Measurements from ENCODE around the gene SLC10A7.

The SLC10A7 gene

GRCh38 chr4:146490106-146490505 is 31.6 kb downstream of the SLC10A7 start:
- DNase-seq = no peak

GRCh38 chr4:146488495-146489174 is 33.1 kb downstream of the SLC10A7 start:
- DNase-seq = no peak

GRCh38 chr4:146486565-146486964 is 35.2 kb downstream of the SLC10A7 start:
- no peak for DNase-seq

GRCh38 chr4:146485968-146486367 is 35.8 kb downstream of the SLC10A7 start:
- DNase-seq = no peak

GRCh38 chr4:146482788-146483187 is 39.0 kb downstream of the SLC10A7 start:
- DNase-seq = no peak

- DNase-seq = no peak
Observed at GRCh38 chr4:146481246-146481645, 40.5 kb downstream of the SLC10A7 start.

- DNase-seq = no peak
Observed at GRCh38 chr4:146478009-146478408, 43.7 kb downstream of the SLC10A7 start.

- DNase-seq = no peak
Observed at GRCh38 chr4:146477054-146477453, 44.7 kb downstream of the SLC10A7 start.

GRCh38 chr4:146472404-146472803 is 49.3 kb downstream of the SLC10A7 start:
- no peak for DNase-seq

GRCh38 chr4:146470604-146471003 is 51.1 kb downstream of the SLC10A7 start:
- DNase-seq = no peak

- DNase-seq = no peak
Observed at GRCh38 chr4:146469022-146469421, 52.7 kb downstream of the SLC10A7 start.

- no peak for DNase-seq
Observed at GRCh38 chr4:146465628-146466027, 56.1 kb downstream of the SLC10A7 start.

- no peak for DNase-seq
Observed at GRCh38 chr4:146462251-146462650, 59.5 kb downstream of the SLC10A7 start.

- DNase-seq = no peak
Observed at GRCh38 chr4:146458594-146458993, 63.1 kb downstream of the SLC10A7 start.

GRCh38 chr4:146456681-146457080 is 65.1 kb downstream of the SLC10A7 start:
- no peak for DNase-seq

GRCh38 chr4:146453181-146453807 is 68.4 kb downstream of the SLC10A7 start:
- DNase-seq = no peak

GRCh38 chr4:146450524-146450923 is 71.2 kb downstream of the SLC10A7 start:
- DNase-seq = no peak

- DNase-seq = no peak
Observed at GRCh38 chr4:146446555-146446954, 75.2 kb downstream of the SLC10A7 start.

- DNase-seq = no peak
Observed at GRCh38 chr4:146445198-146446150, 76.3 kb downstream of the SLC10A7 start.

GRCh38 chr4:146443525-146443924 is 78.2 kb downstream of the SLC10A7 start:
- DNase-seq = no peak

- no peak for DNase-seq
Observed at GRCh38 chr4:146442801-146443200, 78.9 kb downstream of the SLC10A7 start.

- DNase-seq = no peak
Observed at GRCh38 chr4:146439999-146440398, 81.7 kb downstream of the SLC10A7 start.

- no peak for DNase-seq
Observed at GRCh38 chr4:146439437-146439836, 82.3 kb downstream of the SLC10A7 start.

- no peak for DNase-seq
Observed at GRCh38 chr4:146437778-146438177, 84.0 kb downstream of the SLC10A7 start.

Data from DMS79 treated with DMSO at 0.1 percent for 48 hours (cell line).